Muscle of leg (tissue), 11 donors: Measurements from ENCODE around the gene TADA1. TPM values are rescaled to one million over a fixed set of nuclear protein-coding genes. Genes with fewer than 3 reads are reported as not detected.
"Not testable (repeated sequence)": the region's sequence is repeated elsewhere in the genome, so short reads cannot be mapped to it uniquely, and the experiment has no call there.

Source experiments
- DNase-seq: peaks from one replicate; pipeline ENCODE4 v3.0.0; 2013
- H3K27ac ChIP-seq: one replicate; pipeline ENCODE4 v1.5.1; 2013; ENCODE audit warnings: mild to moderate bottlenecking, low read length, control low read depth
- H3K27me3 ChIP-seq: one replicate; pipeline ENCODE4 v1.6.1; 2013; ENCODE audit warnings: low read length; ENCODE audit not compliant: control insufficient read depth, insufficient read depth
- H3K36me3 ChIP-seq: one replicate; pipeline ENCODE4 v1.6.1; 2013; ENCODE audit warnings: low read length; ENCODE audit not compliant: control insufficient read depth, insufficient read depth
- H3K4me1 ChIP-seq: one replicate; pipeline ENCODE4 v1.6.1; 2013; ENCODE audit warnings: low read length; ENCODE audit not compliant: control insufficient read depth, insufficient read depth
- H3K4me3 ChIP-seq: one replicate; pipeline ENCODE4 v1.5.1; 2013; ENCODE audit warnings: low read length, control low read depth
- H3K9me3 ChIP-seq: replicated peaks from 2 replicates; pipeline ENCODE4 v1.6.1; 2013; ENCODE audit warnings: low read depth, low read length; ENCODE audit not compliant: control insufficient read depth
- WGBS: methylation state at CpG from one replicate; pipeline ENCODE4 v1.1.5; 2013; ENCODE audit warnings: missing lambda C conversion rate; ENCODE audit not compliant: insufficient coverage; 5-methylcytosine and 5-hydroxymethylcytosine counted together
- polyA plus RNA-seq, 8 donors: library from polyadenylated mRNA; unstranded; fragments of 120-200 nt; gene quantifications; one replicate each; pipeline versions ENCODE4 v1.2.1 to v1.2.3, GENCODE V29; 2013; ENCODE audit warnings: inconsistent platforms in 1 of 8, low replicate concordance in 1 of 8; ENCODE audit not compliant: insufficient read length in 8 of 8, insufficient read depth in 1 of 8
- total RNA-seq: library from RNA; stranded (reverse); fragments of 120-200 nt; gene quantifications from one replicate; pipeline ENCODE4 v1.2.4, GENCODE V29; 2013

The TADA1 gene
- total and polyA plus RNA-seq, 9 donors, result 11.4 to 14.6 (median 12.8) TPM

GRCh38 chr1:166899769-166900168 lies 23.7 kb upstream of the TADA1 start:
- no peak overlapping the region for H3K27ac ChIP-seq
- H3K27me3 ChIP-seq, result peaks cover 2% of the 10 kb centered on the region
- no peaks in the 10 kb centered on the region for H3K36me3 ChIP-seq
- no peak for DNase-seq
- H3K4me1 ChIP-seq, result peaks cover 8% of the 10 kb centered on the region
- H3K4me3 ChIP-seq, result no peak overlapping the region
- peaks cover 7% of the 10 kb centered on the region for H3K9me3 ChIP-seq

GRCh38 chr1:166895766-166896165 lies 19.7 kb upstream of the TADA1 start:
- H3K27ac ChIP-seq, result no peak overlapping the region
- H3K27me3 ChIP-seq, result peaks cover 2% of the 10 kb centered on the region
- WGBS, result no CpG with 5 or more reads among the region's 4 CpGs
- H3K4me1 ChIP-seq, result no peaks in the 10 kb centered on the region
- peaks cover 7% of the 10 kb centered on the region for H3K9me3 ChIP-seq
- H3K4me3 ChIP-seq, result no peak overlapping the region
- no peaks in the 10 kb centered on the region for H3K36me3 ChIP-seq
- no peak for DNase-seq

GRCh38 chr1:166889776-166890175 lies 13.7 kb upstream of the TADA1 start:
- Histone ChIP-seq H3K27me3 (peaks cover 3% of the 10 kb centered on the region), H3K9me3 (no peaks in the 10 kb centered on the region)

GRCh38 chr1:166888373-166889111 lies 12.5 kb upstream of the TADA1 start:
- DNase-seq, result no peak
- Histone ChIP-seq H3K27ac (no peak overlapping the region), H3K4me1 (peaks cover 4% of the 10 kb centered on the region), H3K27me3 (peaks cover 15% of the 10 kb centered on the region), H3K36me3 (no peaks in the 10 kb centered on the region), H3K9me3 (no peaks in the 10 kb centered on the region), H3K4me3 (no peak overlapping the region)
- WGBS, result 90% methylated on average over 2 of the region's 4 CpGs

More at GRCh38 chr1:166889776-166890175, 13.7 kb upstream of the TADA1 start:
- DNase-seq, result no peak
- Histone ChIP-seq H3K4me1 (no peaks in the 10 kb centered on the region), H3K36me3 (no peaks in the 10 kb centered on the region), H3K4me3 (no peak overlapping the region), H3K27ac (no peak overlapping the region)

- H3K27me3 ChIP-seq, result peaks cover 20% of the 10 kb centered on the region
- no peak overlapping the region for H3K27ac ChIP-seq
- no CpG with 5 or more reads among the region's 3 CpGs for WGBS
- no peaks in the 10 kb centered on the region for H3K36me3 ChIP-seq
- H3K9me3 ChIP-seq, result no peaks in the 10 kb centered on the region
- peaks cover 4% of the 10 kb centered on the region for H3K4me1 ChIP-seq
- no peak overlapping the region for H3K4me3 ChIP-seq
- no peak for DNase-seq
Observed at GRCh38 chr1:166884971-166885370, 8.9 kb upstream of the TADA1 start.

GRCh38 chr1:166884040-166884642 lies 8.1 kb upstream of the TADA1 start:
- Histone ChIP-seq H3K27me3 (peaks cover 20% of the 10 kb centered on the region), H3K4me3 (no peak overlapping the region), H3K4me1 (peaks cover 4% of the 10 kb centered on the region), H3K9me3 (no peaks in the 10 kb centered on the region), H3K36me3 (no peaks in the 10 kb centered on the region), H3K27ac (no peak overlapping the region)
- peak; percentile 38 for DNase-seq
- WGBS, result 8% methylated on average over 42 of the region's 44 CpGs

GRCh38 chr1:166882893-166883292 lies 6.8 kb upstream of the TADA1 start:
- WGBS, result no CpG with 5 or more reads among the region's 2 CpGs
- no peak for DNase-seq

GRCh38 chr1:166878173-166878917 lies 2.3 kb upstream of the TADA1 start:
- 95% methylated on average over 6 of the region's 21 CpGs for WGBS

More at GRCh38 chr1:166882893-166883292, 6.8 kb upstream of the TADA1 start:
- H3K36me3 ChIP-seq, result no peaks in the 10 kb centered on the region
- no peak overlapping the region for H3K27ac ChIP-seq
- peaks cover 4% of the 10 kb centered on the region for H3K4me1 ChIP-seq
- H3K9me3 ChIP-seq, result no peaks in the 10 kb centered on the region
- H3K27me3 ChIP-seq, result peaks cover 20% of the 10 kb centered on the region
- H3K4me3 ChIP-seq, result no peak overlapping the region

GRCh38 chr1:166876540-166876838 lies 425 bp upstream of the TADA1 start:
- Histone ChIP-seq H3K36me3 (no peaks in the 10 kb centered on the region), H3K9me3 (no peaks in the 10 kb centered on the region), H3K27me3 (no peaks in the 10 kb centered on the region), H3K4me1 (peaks cover 8% of the 10 kb centered on the region), H3K4me3 (peak overlapping the region; percentile 77), H3K27ac (no peak overlapping the region)
- WGBS, result 0% methylated on average over 2 of the region's 7 CpGs
- no peak for DNase-seq

More at GRCh38 chr1:166878173-166878917, 2.3 kb upstream of the TADA1 start:
- H3K27ac ChIP-seq, H3K9me3 ChIP-seq, H3K27me3 ChIP-seq, DNase-seq, H3K36me3 ChIP-seq, H3K4me3 ChIP-seq, H3K4me1 ChIP-seq: not testable (repeated sequence)

GRCh38 chr1:166875302-166875733 lies 746 bp downstream of the TADA1 start:
- WGBS, result 0% methylated on average over 3 of the region's 8 CpGs
- peak; percentile 24 for DNase-seq
- Histone ChIP-seq H3K36me3 (no peaks in the 10 kb centered on the region), H3K27me3 (no peaks in the 10 kb centered on the region), H3K4me1 (peaks cover 8% of the 10 kb centered on the region), H3K4me3 (peak overlapping the region; percentile 77), H3K9me3 (no peaks in the 10 kb centered on the region), H3K27ac (peak overlapping the region; percentile 91)
